ENCODE measurements around the gene TRMT44. TPM values are rescaled to one million over a fixed set of nuclear protein-coding genes. Genes with fewer than 3 reads are reported as not detected.

TRMT44 gene
- total RNA-seq, 1 experiment from 2014 or later = 22.9 TPM

- DNase-seq (ENCODE audit: low spot score) = no peak
- ChIA-PET CTCF (no interaction called here), POLR2A (ENCODE audit: low non-redundant PET) (no interaction called here)
- H3K4me1 ChIP-seq (ENCODE audit: insufficient read depth, low read length, poor library complexity, severe bottlenecking) = no peaks in the 10 kb centered on the region
- no peak overlapping the region for H3K4me3 ChIP-seq (ENCODE audit: low read depth, low read length, poor library complexity, severe bottlenecking)
- no peaks in the 10 kb centered on the region for H3K9me3 ChIP-seq (ENCODE audit: low read depth, low read length, poor library complexity, severe bottlenecking)
- peaks cover 9% of the 10 kb centered on the region for H3K27me3 ChIP-seq (replicated peaks; ENCODE audit: insufficient read depth, low read depth, low read length, poor library complexity)
- no peaks in the 10 kb centered on the region for H3K36me3 ChIP-seq (ENCODE audit: insufficient read depth, low read length, poor library complexity, severe bottlenecking)
- no TSS peak for BruUV-seq (replicated peaks)
- H3K27ac ChIP-seq (ENCODE audit: low read depth, low read length, poor library complexity, severe bottlenecking) = no peak overlapping the region
- intact Hi-C loops (cut with micrococcal nuclease; ENCODE audit: unreplicated experiment) = no loop called here
- no peak for TF ChIP-seq CTCF (conservative IDR thresholded peaks at IDR 0.05; ENCODE audit: low read depth, low read length)
- no peak for TF ChIP-seq EZH2 (IDR thresholded peaks at IDR 0.05; ENCODE audit: borderline replicate concordance, low read depth, low read length, poor library complexity, severe bottlenecking)
Observed at GRCh38 chr4:8508740-8509139, 68.2 kb downstream of the TRMT44 start.

- intact Hi-C loops (cut with micrococcal nuclease; ENCODE audit: unreplicated experiment) = no loop called here
Observed at GRCh38 chr4:8509311-8509950, 68.9 kb downstream of the TRMT44 start.

GRCh38 chr4:8510191-8510590 lies 69.6 kb downstream of the TRMT44 start:
- no peaks in the 10 kb centered on the region for H3K36me3 ChIP-seq (ENCODE audit: insufficient read depth, low read length, poor library complexity, severe bottlenecking)
- CTCF ChIA-PET = no interaction called here
- no peaks in the 10 kb centered on the region for H3K4me1 ChIP-seq (ENCODE audit: insufficient read depth, low read length, poor library complexity, severe bottlenecking)
- POLR2A ChIA-PET (ENCODE audit: low non-redundant PET) = no interaction called here
- H3K4me3 ChIP-seq (ENCODE audit: low read depth, low read length, poor library complexity, severe bottlenecking) = no peak overlapping the region
- intact Hi-C loops (cut with micrococcal nuclease; ENCODE audit: unreplicated experiment) = no loop called here
- H3K9me3 ChIP-seq (ENCODE audit: low read depth, low read length, poor library complexity, severe bottlenecking) = no peaks in the 10 kb centered on the region
- peaks cover 4% of the 10 kb centered on the region for H3K27me3 ChIP-seq (replicated peaks; ENCODE audit: insufficient read depth, low read depth, low read length, poor library complexity)
- BruUV-seq (replicated peaks) = no TSS peak
- DNase-seq (ENCODE audit: low spot score) = no peak
- TF ChIP-seq CTCF (conservative IDR thresholded peaks at IDR 0.05; ENCODE audit: low read depth, low read length) (no peak), EZH2 (IDR thresholded peaks at IDR 0.05; ENCODE audit: borderline replicate concordance, low read depth, low read length, poor library complexity, severe bottlenecking) (no peak)
- no peak overlapping the region for H3K27ac ChIP-seq (ENCODE audit: low read depth, low read length, poor library complexity, severe bottlenecking)

More at GRCh38 chr4:8509311-8509950, 68.9 kb downstream of the TRMT44 start:
- TF ChIP-seq EZH2 (IDR thresholded peaks at IDR 0.05; ENCODE audit: borderline replicate concordance, low read depth, low read length, poor library complexity, severe bottlenecking) = no peak
- no peak for TF ChIP-seq CTCF (conservative IDR thresholded peaks at IDR 0.05; ENCODE audit: low read depth, low read length)
- Histone ChIP-seq H3K4me3 (ENCODE audit: low read depth, low read length, poor library complexity, severe bottlenecking) (no peak overlapping the region), H3K4me1 (ENCODE audit: insufficient read depth, low read length, poor library complexity, severe bottlenecking) (no peaks in the 10 kb centered on the region), H3K36me3 (ENCODE audit: insufficient read depth, low read length, poor library complexity, severe bottlenecking) (no peaks in the 10 kb centered on the region), H3K27ac (ENCODE audit: low read depth, low read length, poor library complexity, severe bottlenecking) (no peak overlapping the region), H3K9me3 (ENCODE audit: low read depth, low read length, poor library complexity, severe bottlenecking) (no peaks in the 10 kb centered on the region), H3K27me3 (replicated peaks; ENCODE audit: insufficient read depth, low read depth, low read length, poor library complexity) (peaks cover 4% of the 10 kb centered on the region)
- POLR2A ChIA-PET (ENCODE audit: low non-redundant PET) = no interaction called here
- CTCF ChIA-PET = no interaction called here
- BruUV-seq (replicated peaks) = no TSS peak
- no peak for DNase-seq (ENCODE audit: low spot score)

Measured in A673 (cell line).